HG03571 (cell line): ENCODE measurements around the gene SBK2.

Source experiments
- ATAC-seq: cut with Tn5 transposase; IDR thresholded peaks from one replicate; pipeline ENCODE4 v1.9.1; 2021; ENCODE audit not compliant: unreplicated experiment

SBK2 gene

DNA sequence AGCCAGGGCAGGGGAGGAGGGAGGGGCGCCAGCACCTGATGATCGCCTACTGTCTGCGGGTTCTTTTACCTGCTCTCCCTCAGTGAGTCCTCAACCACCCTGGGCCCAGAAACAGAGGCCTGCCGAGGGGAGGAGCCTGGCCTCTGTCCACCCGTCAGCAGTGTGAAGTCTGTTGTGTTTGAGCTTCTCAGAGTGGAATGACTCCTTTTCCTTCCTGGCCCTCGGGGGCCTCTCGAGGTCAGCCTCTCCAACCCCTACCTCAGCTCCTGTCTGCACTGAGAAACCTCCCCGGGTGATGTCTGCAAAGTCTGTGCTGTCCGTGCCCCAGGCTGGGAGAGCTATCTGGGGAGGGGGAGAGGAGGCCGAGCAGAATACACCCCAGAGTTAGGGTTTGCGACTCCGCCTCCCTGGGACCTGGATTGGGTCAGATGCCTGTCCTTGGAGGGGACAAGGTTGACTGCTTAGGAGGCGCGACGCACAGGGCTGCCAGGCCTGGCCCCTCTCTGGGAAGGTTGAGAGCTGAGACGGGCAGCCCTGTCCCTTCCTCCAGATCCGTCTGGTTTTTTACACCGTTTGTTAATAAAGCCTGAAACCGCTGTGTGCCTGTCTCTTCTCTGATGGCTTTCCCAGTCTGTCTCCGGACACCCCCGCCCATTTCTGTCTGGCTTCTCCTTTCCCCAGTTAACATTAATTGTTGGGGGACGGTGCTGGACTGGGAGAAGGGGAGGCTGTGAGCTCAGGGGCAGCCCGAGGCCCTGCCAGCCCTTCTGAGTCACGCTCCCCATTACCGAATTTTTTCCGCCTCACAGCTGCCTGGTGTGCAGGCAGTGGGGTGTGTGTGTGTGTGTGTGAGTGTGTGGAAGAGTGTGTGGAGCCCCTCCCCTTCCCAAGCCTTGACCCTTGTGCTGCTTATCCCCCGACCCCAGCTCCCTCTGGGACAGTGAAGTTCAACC, 49.7 kb downstream of the SBK2 start:
- no peak for ATAC-seq

DNA sequence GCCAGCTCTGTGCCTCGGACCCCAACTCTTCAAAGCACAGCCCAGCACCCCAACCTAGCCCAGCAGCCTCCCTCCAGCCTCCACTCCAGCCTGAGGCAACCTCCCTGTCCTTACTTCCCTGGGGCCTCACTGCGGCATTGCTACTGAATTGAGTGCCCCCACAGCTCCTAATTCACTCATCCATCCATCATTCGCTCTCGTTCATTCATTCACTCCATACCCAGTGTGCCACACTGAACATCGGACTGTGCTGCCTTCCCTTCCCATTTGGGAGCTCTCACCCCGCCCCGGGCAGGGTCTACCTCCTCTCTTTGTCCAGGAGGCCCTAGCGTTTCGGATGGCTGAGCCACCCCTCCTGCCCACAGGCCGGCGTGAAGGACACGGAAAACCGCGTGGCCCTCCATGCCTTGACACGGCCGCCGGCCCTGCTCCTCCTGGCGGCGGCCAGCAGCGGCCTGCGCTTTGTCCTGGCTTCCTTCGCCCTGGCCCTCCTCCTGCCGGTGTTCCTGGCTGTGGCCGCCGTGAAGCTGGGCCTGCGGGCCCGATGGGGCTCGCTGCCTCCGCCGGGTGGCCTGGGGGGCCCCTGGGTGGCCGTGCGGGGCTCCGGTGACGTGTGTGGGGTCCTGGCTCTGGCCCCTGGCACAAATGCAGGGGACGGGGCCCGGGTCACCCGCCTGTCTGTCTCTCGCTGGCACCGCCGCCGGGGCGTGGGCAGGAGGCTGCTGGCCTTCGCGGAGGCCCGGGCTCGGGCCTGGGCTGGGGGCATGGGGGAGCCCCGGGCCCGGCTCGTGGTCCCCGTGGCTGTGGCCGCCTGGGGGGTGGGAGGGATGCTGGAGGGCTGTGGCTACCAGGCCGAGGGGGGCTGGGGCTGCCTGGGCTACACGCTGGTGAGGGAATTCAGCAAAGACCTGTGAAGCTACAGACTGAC, 50.6 kb downstream of the SBK2 start:
- no peak for ATAC-seq

DNA sequence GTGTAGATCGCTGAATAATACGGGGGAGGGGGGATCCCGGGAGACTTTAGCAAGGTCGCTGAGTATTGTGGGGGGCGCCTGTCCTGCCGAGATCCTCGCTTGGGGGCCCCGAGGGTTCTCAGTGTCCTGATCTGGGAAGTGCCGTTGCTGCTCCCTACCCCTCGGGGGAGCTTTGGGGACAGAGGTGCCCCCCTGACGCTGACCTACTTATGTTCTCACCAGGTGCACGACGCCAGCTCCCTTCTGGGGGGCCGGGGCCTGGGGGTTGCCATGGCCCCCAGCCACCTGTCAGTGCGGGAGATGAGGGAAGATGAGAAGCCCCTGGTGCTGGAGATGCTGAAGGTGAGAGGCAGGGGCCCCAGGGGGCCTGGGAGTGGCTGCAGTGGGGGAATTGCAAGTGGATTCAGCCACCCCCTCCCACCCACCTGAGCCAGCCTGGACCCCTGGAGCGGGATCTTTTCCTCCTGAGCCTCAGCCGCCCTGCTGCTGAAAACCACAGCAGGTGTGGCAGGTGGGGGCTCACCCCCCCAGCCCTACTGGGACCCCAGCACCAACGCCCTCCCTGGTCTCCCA, 51.4 kb downstream of the SBK2 start:
- ATAC-seq, result no peak

DNA sequence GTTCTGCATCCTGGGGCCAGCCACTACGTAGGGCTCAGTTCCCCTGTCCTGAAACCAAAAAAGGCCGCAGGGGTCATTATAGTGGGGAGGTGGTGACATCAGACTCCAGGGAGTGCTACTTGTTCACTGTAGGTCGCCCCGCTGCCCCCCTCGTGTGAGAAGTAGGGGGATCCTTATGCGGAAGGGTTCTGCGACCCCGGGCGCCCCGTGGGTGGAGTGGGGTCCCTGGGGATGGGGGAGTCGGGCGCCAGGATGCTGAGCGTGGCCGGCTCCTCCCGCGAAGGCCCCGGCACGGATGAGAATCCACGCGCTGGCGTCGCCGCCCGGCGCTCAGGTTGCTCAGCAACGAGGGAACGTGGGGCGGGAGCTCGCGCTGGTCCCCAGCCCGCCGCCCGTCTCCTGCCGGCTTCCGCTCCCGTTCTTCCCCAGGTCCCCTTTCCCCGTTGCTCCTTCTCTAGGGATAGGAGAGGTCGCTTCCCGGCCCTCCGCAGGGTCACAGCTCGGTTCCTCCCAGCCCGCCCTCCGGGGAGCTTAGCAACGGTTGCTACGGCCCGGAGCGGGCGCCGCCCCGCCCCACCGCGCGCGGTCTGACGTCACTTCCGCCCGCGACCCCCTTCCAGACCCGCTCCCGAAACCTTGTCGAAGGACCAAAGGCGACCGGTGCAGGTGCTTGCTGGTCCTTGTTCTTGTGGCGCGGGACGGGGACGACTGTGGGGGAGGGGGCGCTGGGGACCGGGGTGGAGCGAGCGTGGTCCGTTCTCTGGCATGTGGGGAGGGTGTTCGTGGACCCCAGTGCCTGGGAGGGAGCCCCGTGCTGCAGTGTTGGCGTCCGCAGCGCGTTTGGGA, 52.1 kb downstream of the SBK2 start, which contains the start of gene NAT14:
Gene NAT14 (plus strand): TSS at position 596 of the 846 bp plus-strand sequence. CDS start 521 bp downstream, outside the sequence.
- ATAC-seq, result no peak

DNA sequence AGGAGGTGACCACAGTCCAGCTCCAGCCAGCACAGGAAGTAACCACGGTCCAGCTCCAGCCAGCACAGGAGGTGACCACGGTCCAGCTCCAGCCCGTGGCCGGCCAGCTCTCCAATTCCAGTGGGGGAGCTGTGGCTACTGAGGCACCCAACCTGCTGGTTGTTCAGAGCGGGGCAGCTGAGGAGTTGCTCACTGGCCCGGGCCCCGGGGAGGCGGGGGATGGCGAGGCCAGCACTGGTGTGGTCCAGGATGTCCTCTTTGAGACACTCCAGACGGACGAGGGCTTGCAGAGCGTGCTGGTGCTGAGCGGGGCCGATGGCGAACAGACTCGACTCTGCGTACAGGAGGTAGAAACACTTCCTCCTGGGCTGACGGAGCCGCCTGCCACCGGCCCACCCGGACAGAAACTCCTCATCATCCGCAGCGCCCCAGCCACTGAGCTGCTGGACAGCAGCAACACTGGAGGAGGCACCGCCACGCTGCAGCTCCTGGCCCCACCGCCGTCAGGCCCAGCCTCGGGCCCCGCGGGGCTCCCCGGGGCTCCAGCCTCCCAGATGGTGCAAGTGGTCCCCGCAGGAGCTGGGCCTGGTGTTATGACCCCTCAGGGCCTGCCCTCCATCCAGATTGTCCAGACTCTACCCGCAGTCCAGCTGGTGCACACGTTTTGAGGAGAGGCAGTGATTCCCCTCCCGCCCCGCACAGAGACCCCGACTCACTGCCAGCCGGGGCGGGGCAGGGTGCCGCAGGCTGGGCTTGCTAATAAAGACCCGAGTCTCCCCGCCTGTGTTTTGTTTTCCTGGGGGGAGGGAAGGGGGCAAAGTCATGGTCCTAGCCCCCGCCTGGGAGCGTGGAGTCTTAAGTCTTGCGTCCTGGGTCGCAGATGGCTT, 53.0 kb downstream of the SBK2 start:
- no peak for ATAC-seq

DNA sequence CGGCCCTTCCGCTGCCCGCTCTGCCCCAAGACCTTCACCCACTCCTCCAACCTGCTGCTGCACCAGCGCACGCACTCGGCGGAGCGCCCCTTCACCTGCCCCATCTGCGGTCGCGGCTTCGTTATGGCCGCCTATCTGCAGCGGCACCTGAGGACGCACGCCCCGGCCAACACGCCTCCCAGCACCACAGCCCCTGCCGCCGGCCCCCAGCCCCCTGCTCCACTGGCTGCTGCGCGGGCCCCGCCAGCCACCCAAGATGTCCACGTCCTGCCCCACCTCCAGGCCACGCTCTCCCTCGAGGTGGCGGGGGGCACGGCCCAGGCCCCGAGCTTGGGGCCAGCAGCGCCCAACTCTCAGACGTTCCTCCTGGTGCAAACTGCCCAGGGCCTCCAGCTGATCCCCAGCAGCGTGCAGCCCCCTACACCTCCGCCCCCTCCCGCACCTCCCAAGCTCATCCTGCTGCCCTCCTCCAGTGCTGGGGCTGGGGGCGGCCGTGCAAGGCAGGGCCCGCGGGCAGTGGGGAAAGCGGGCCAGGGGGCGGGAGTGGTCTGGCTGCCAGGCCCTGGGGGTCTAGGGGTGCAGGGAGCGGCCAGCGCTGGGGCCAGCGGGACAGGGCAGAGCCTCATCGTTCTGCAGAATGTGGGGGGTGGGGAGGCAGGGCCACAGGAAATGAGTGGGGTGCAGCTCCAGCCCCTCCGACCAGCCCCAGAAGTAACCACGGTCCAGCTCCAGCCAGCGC, 53.8 kb downstream of the SBK2 start:
- ATAC-seq, result no peak

DNA sequence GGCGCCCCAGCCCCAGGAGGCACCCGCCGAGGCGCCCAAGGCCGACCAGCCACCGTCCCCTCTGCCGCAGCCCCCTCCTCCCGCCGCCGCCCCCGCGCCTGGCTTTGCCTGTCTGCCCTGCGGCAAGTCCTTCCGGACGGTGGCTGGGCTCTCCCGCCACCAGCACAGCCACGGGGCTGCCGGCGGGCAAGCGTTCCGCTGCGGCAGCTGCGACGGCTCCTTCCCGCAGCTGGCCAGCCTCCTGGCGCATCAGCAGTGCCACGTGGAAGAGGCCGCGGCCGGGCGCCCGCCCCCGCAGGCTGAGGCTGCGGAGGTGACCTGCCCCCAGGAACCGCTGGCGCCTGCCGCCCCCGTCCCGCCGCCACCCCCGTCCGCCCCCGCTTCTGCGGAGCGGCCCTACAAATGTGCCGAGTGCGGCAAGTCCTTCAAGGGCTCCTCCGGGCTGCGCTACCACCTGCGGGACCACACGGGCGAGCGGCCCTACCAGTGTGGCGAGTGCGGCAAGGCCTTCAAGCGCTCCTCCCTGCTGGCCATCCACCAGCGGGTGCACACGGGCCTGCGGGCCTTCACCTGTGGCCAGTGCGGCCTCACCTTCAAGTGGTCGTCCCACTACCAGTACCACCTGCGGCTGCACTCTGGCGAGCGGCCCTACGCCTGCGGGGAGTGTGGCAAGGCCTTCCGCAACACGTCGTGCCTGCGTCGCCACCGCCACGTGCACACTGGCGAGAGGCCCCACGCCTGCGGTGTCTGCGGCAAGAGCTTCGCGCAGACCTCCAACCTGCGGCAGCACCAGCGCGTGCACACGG, 54.6 kb downstream of the SBK2 start:
- no peak for ATAC-seq

DNA sequence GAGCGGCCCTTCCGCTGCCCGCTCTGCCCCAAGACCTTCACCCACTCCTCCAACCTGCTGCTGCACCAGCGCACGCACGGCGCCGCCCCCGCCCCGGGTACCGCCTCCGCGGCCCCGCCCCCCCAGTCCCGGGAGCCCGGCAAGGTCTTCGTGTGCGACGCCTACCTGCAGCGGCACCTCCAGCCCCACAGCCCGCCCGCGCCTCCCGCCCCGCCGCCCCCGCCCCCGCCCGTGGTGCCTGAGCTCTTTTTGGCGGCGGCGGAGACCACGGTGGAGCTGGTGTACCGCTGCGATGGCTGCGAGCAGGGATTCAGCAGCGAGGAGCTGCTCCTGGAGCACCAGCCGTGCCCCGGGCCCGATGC, 55.2 kb downstream of the SBK2 start:
- ATAC-seq, result no peak

DNA sequence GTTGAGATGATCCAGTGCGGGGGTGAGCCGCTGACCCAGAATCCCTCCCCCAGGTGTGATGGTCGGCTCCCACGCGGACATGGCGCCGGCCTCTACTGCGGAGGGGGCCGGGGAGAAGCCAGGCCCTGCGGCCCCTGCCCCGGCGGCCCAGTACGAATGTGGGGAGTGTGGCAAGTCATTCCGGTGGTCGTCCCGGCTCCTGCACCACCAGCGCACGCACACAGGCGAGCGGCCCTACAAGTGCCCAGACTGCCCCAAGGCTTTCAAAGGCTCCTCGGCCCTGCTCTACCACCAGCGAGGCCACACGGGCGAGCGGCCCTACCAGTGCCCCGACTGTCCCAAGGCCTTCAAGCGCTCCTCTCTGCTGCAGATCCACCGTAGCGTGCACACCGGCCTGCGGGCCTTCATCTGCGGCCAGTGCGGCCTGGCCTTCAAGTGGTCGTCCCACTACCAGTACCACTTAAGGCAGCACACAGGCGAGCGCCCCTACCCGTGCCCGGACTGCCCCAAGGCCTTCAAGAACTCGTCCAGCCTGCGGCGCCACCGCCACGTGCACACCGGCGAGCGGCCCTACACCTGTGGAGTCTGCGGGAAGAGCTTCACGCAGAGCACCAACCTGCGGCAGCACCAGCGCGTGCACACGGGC, 55.7 kb downstream of the SBK2 start:
- no peak for ATAC-seq

DNA sequence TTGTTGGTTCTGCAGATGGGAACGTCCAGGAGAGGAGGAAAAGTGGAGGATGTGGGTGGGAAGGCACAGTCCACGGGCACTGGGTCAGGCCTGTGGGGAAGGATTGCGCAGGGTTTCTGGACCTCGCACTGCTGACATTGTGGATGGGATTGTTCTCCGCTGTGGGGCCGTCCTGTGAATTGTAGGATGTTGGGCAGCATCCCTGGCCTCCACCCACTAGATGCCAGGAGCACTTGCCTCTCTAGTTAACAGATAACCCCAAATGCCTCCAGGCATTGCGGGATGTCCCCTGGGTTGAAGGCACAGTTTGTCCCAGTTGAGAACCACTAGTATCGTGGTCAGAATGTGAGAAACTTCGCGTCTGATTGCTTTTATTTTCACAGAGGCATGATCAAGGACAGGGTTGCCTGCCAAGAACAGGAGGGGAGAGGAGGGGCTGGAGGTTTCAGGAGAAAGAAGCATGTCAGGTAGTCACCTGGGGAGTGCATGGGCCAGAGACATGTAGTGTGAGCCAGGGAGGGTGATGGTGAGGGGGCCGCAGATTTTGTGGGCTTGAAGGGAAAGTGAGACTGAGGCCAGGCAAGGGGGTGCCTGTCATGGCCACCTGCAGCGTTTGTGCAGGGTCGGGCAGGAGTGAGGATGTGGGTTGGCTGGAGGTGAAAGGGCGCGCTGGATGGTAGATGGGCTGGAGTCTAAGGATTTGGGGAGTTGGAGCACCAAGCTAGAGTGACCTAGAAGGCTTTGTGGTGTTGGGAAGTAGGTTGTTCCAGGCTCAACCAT, 57.3 kb downstream of the SBK2 start:
- no peak for ATAC-seq

DNA sequence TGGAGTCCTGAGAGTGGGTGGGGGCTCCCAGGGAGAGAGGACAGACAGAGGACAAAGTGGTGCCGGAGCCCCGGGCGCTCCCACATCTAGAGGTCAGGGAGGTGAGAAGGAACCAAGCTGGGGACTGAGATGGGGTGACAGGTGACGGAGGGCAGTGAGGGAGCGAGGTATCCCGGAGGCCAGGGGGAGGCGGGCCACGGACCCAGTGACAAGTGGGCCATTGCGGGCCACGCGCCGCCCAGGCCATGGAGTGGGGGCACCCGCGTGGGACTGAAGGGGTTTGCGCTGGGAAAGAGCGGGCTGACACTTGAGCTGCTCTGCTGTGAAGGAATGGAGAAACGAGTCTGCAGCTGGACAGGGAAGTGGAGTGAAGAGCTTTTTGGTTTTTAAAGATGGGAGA, 57.9 kb downstream of the SBK2 start:
- no peak for ATAC-seq
